ENCODE data around the gene NECAB3. TPM values are rescaled to one million over a fixed set of nuclear protein-coding genes. Genes with fewer than 3 reads are reported as not detected.

The NECAB3 gene
- total RNA-seq, 3 donors from 2014 or later (not counting 1 experiment from before 2014, with no cell fraction given): 9.7 to 18.1 (median 13.4) TPM

- Mint-ChIP-seq H3K4me3 (no peak overlapping the region), H3K36me3 (peaks cover 8% of the 10 kb centered on the region), H3K9me3 (no peaks in the 10 kb centered on the region), H3K27ac (no peak overlapping the region), H3K4me1 (peaks cover 0 to 11% of the 10 kb centered on the region in 2 donors), H3K27me3 (ENCODE audit: low read depth in 2 of 2) (no peaks in the 10 kb centered on the region)
- Histone ChIP-seq H3K27me3 (ENCODE audit: control insufficient read depth, insufficient read depth, low read length) (no peaks in the 10 kb centered on the region), H3K9me3 (ENCODE audit: control insufficient read depth, insufficient read depth, low read length) (no peaks in the 10 kb centered on the region), H3K4me3 (ENCODE audit: low read length) (no peak overlapping the region), H3K36me3 (ENCODE audit: control insufficient read depth, insufficient read depth, low read length) (peaks cover 38% of the 10 kb centered on the region), H3K27ac (ENCODE audit: low read length) (no peak overlapping the region), H3K4me1 (ENCODE audit: control insufficient read depth, insufficient read depth, low read length) (no peaks in the 10 kb centered on the region)
- WGBS (ENCODE audit: insufficient coverage): 100% methylated on average over 1 of the region's 1 CpG
- no peak for DNase-seq
- intact Hi-C loops (cut with micrococcal nuclease): loop anchor here (2.0 kb wide), 1 partner anchor 65 kb away; no protein-coding TSS in a partner anchor
- no peak for ATAC-seq
- TF ChIP-seq CTCF (IDR thresholded peaks at IDR 0.05): no peak
Measured at GRCh38 chr20:33711446-33711738, 37.2 kb upstream of the NECAB3 start.

GRCh38 chr20:33710681-33711445 is 36.6 kb upstream of the NECAB3 start:
- H3K4me1 Mint-ChIP-seq: peaks cover 0 to 11% of the 10 kb centered on the region in 2 donors
- Histone ChIP-seq H3K9me3 (ENCODE audit: control insufficient read depth, insufficient read depth, low read length) (no peaks in the 10 kb centered on the region), H3K36me3 (ENCODE audit: control insufficient read depth, insufficient read depth, low read length) (peaks cover 38% of the 10 kb centered on the region), H3K4me3 (ENCODE audit: low read length) (no peak overlapping the region), H3K27ac (ENCODE audit: low read length) (no peak overlapping the region), H3K27me3 (ENCODE audit: control insufficient read depth, insufficient read depth, low read length) (no peaks in the 10 kb centered on the region), H3K4me1 (ENCODE audit: control insufficient read depth, insufficient read depth, low read length) (no peaks in the 10 kb centered on the region)
- no peaks in the 10 kb centered on the region for H3K27me3 Mint-ChIP-seq (ENCODE audit: low read depth in 2 of 2)
- H3K4me3 Mint-ChIP-seq: no peak overlapping the region
- H3K27ac Mint-ChIP-seq: no peak overlapping the region
- no peak for TF ChIP-seq CTCF (IDR thresholded peaks at IDR 0.05)
- WGBS (ENCODE audit: insufficient coverage): 97% methylated on average over 13 of the region's 14 CpGs
- ATAC-seq (no peak), DNase-seq (no peak)
- H3K36me3 Mint-ChIP-seq: peaks cover 8% of the 10 kb centered on the region
- intact Hi-C loops (cut with micrococcal nuclease): loop anchor here (2.0 kb wide), 1 partner anchor 66 kb away; no protein-coding TSS in a partner anchor
- H3K9me3 Mint-ChIP-seq: no peaks in the 10 kb centered on the region

- Mint-ChIP-seq H3K9me3 (no peaks in the 10 kb centered on the region), H3K4me3 (no peak overlapping the region), H3K27ac (no peak overlapping the region), H3K4me1 (peaks cover 0 to 11% of the 10 kb centered on the region in 2 donors), H3K36me3 (peaks cover 8% of the 10 kb centered on the region), H3K27me3 (ENCODE audit: low read depth in 2 of 2) (no peaks in the 10 kb centered on the region)
- H3K4me1 ChIP-seq (ENCODE audit: control insufficient read depth, insufficient read depth, low read length): no peaks in the 10 kb centered on the region
- intact Hi-C loops (cut with micrococcal nuclease): loop anchor here (2.0 kb wide), 1 partner anchor 67 kb away; no protein-coding TSS in a partner anchor
- H3K36me3 ChIP-seq (ENCODE audit: control insufficient read depth, insufficient read depth, low read length): peaks cover 38% of the 10 kb centered on the region
- 94% methylated on average over 14 of the region's 16 CpGs for WGBS (ENCODE audit: insufficient coverage)
- H3K27ac ChIP-seq (ENCODE audit: low read length): no peak overlapping the region
- DNase-seq (no peak), ATAC-seq (no peak)
- no peak overlapping the region for H3K4me3 ChIP-seq (ENCODE audit: low read length)
- no peaks in the 10 kb centered on the region for H3K27me3 ChIP-seq (ENCODE audit: control insufficient read depth, insufficient read depth, low read length)
- H3K9me3 ChIP-seq (ENCODE audit: control insufficient read depth, insufficient read depth, low read length): no peaks in the 10 kb centered on the region
- TF ChIP-seq CTCF (IDR thresholded peaks at IDR 0.05): no peak
Measured at GRCh38 chr20:33709905-33710541, 35.8 kb upstream of the NECAB3 start.
